NCI-H526 treated with DMSO at 0.1 percent for 48 hours (cell line): ENCODE data around the gene SNCA.
A peak's percentile ranks its signal among the peaks of the same experiment; 100 is the strongest.

Source experiments
- DNase-seq: peaks from one replicate; lab custom pipeline; 2025; lab: John Stamatoyannopoulos, UW

The SNCA gene

GRCh38 chr4:89836897-89837384 is at the start of gene SNCA:
Gene SNCA (minus strand): TSS chr4:89837161. CDS start chr4:89835667, 1,494 bp downstream.
- DNase-seq = peak; percentile 63

- no peak for DNase-seq
Observed at GRCh38 chr4:89879215-89879614, 42.3 kb upstream of the SNCA start.

- no peak for DNase-seq
Observed at GRCh38 chr4:89878611-89879010, 41.6 kb upstream of the SNCA start.

GRCh38 chr4:89876548-89876947 is 39.6 kb upstream of the SNCA start:
- no peak for DNase-seq

- DNase-seq = no peak
Observed at GRCh38 chr4:89871211-89871610, 34.2 kb upstream of the SNCA start.

- DNase-seq = no peak
Observed at GRCh38 chr4:89868999-89869589, 32.1 kb upstream of the SNCA start.

GRCh38 chr4:89868276-89868675 is 31.3 kb upstream of the SNCA start:
- DNase-seq = no peak

- no peak for DNase-seq
Observed at GRCh38 chr4:89863533-89863932, 26.6 kb upstream of the SNCA start.

GRCh38 chr4:89860971-89861370 is 24.0 kb upstream of the SNCA start:
- no peak for DNase-seq

GRCh38 chr4:89855236-89855635 is 18.3 kb upstream of the SNCA start:
- no peak for DNase-seq

- no peak for DNase-seq
Observed at GRCh38 chr4:89847571-89848325, 10.8 kb upstream of the SNCA start.

- DNase-seq = no peak
Observed at GRCh38 chr4:89839558-89839957, 2.6 kb upstream of the SNCA start.

- DNase-seq = peak; percentile 3
Observed at GRCh38 chr4:89837993-89838390, 1.0 kb upstream of the SNCA start.

- DNase-seq = peak; percentile 35
Observed at GRCh38 chr4:89837385-89837992, 528 bp upstream of the SNCA start.

- peak; percentile 17 for DNase-seq
Observed at GRCh38 chr4:89836031-89836745, 773 bp downstream of the SNCA start.

GRCh38 chr4:89835413-89835812 is 1.5 kb downstream of the SNCA start:
- DNase-seq = no peak

- DNase-seq = no peak
Observed at GRCh38 chr4:89834486-89835209, 2.3 kb downstream of the SNCA start.

- no peak for DNase-seq
Observed at GRCh38 chr4:89829470-89830138, 7.4 kb downstream of the SNCA start.

- no peak for DNase-seq
Observed at GRCh38 chr4:89823416-89823815, 13.5 kb downstream of the SNCA start.

- DNase-seq = no peak
Observed at GRCh38 chr4:89821612-89822011, 15.3 kb downstream of the SNCA start.

GRCh38 chr4:89820010-89820409 is 17.0 kb downstream of the SNCA start:
- DNase-seq = no peak
